MM.1S (cell line): ENCODE data around the gene EPB41.
"Not testable (repeated sequence)": the region's sequence is repeated elsewhere in the genome, so short reads cannot be mapped to it uniquely, and the experiment has no call there.

Experiments
- DNase-seq: peaks from one replicate; pipeline ENCODE4 v3.0.0-alpha.2; 2015
- H2AFZ ChIP-seq: fragments of 300-600 bp; sonication (generic); 2 replicates; pipeline ENCODE4 v1.6.0; 2016; ENCODE audit warnings: antibody characterized with exemption, low read length
- H3F3A ChIP-seq: fragments of 300-600 bp; sonication (generic); 2 replicates; pipeline ENCODE4 v1.6.1; 2016; ENCODE audit warnings: mild to moderate bottlenecking, antibody characterized with exemption, low read length, moderate library complexity, mixed read lengths; ENCODE audit not compliant: insufficient read depth
- H3K27ac ChIP-seq: fragments of 300-600 bp; sonication (generic); 2 replicates; pipeline ENCODE4 v1.5.1; 2016; ENCODE audit warnings: mild to moderate bottlenecking, low read length
- H3K27me3 ChIP-seq: fragments of 300-600 bp; sonication (generic); replicated peaks from 2 replicates; pipeline ENCODE4 v1.6.0; 2016; ENCODE audit warnings: low read length; ENCODE audit not compliant: insufficient read depth
- H3K36me3 ChIP-seq: fragments of 300-600 bp; sonication (generic); replicated peaks from 2 replicates; pipeline ENCODE4 v1.6.1; 2016; ENCODE audit warnings: mild to moderate bottlenecking, low read length, mixed read lengths; ENCODE audit not compliant: insufficient read depth
- H3K4me1 ChIP-seq: fragments of 300-600 bp; sonication (generic); 2 replicates; pipeline ENCODE4 v1.6.1; 2016; ENCODE audit warnings: low read length, mixed read lengths
- H3K4me2 ChIP-seq: fragments of 300-600 bp; sonication (generic); 2 replicates; pipeline ENCODE4 v1.6.0; 2016; ENCODE audit warnings: low read depth, low read length
- H3K4me3 ChIP-seq: fragments of 300-600 bp; sonication (generic); 2 replicates; pipeline ENCODE4 v1.5.1; 2016; ENCODE audit warnings: low read length, mixed read lengths
- H3K79me2 ChIP-seq: fragments of 300-600 bp; sonication (generic); 2 replicates; pipeline ENCODE4 v1.6.1; 2016; ENCODE audit warnings: mixed run types, low read length, mixed read lengths
- H3K9ac ChIP-seq: fragments of 300-600 bp; sonication (generic); 2 replicates; pipeline ENCODE4 v1.6.1; 2016; ENCODE audit warnings: low read length, mixed read lengths
- H3K9me2 ChIP-seq: fragments of 300-600 bp; sonication (generic); replicated peaks from 2 replicates; pipeline ENCODE4 v1.6.1; 2016; ENCODE audit warnings: mild to moderate bottlenecking, low read length, mixed read lengths; ENCODE audit not compliant: insufficient read depth
- H3K9me3 ChIP-seq: fragments of 300-600 bp; sonication (generic); replicated peaks from 2 replicates; pipeline ENCODE4 v1.6.1; 2016; ENCODE audit warnings: mild to moderate bottlenecking, low read length, mixed read lengths; ENCODE audit not compliant: insufficient read depth
- H4K20me1 ChIP-seq: fragments of 300-600 bp; sonication (generic); 2 replicates; pipeline ENCODE4 v1.6.1; 2016; ENCODE audit warnings: mild to moderate bottlenecking, low read length, moderate library complexity, mixed read lengths; ENCODE audit not compliant: insufficient read depth
- CTCF ChIP-seq: fragments of 300-600 bp; sonication (generic); IDR thresholded peaks from 2 replicates; pipeline ENCODE4 v1.5.1; 2016; ENCODE audit warnings: antibody characterized with exemption, low read length, mixed read lengths
- EZH2 ChIP-seq: fragments of 300-600 bp; sonication (generic); optimal IDR thresholded peaks from 2 replicates; pipeline ENCODE3; 2017; ENCODE audit warnings: low read depth, mild to moderate bottlenecking, antibody characterized with exemption, low read length, mixed read lengths
- EZH2phosphoT487 ChIP-seq: fragments of 300-600 bp; sonication (generic); IDR thresholded peaks from 2 replicates; pipeline ENCODE4 v1.6.1; 2018; ENCODE audit warnings: antibody characterized with exemption, low read length

Gene EPB41

GRCh38 chr1:29064064-29064463 is 149.7 kb downstream of the EPB41 start:
- Histone ChIP-seq H3K27me3 (no peaks in the 10 kb centered on the region), H3K9me2 (no peaks in the 10 kb centered on the region), H3K4me3 (no peak overlapping the region), H3K27ac (no peak overlapping the region), H3K79me2 (no peaks in the 10 kb centered on the region), H3F3A (no peaks in the 10 kb centered on the region), H4K20me1 (no peaks in the 10 kb centered on the region), H3K4me1 (no peaks in the 10 kb centered on the region), H3K9ac (no peak overlapping the region), H3K9me3 (no peaks in the 10 kb centered on the region), H2AFZ (no peak overlapping the region), H3K36me3 (no peaks in the 10 kb centered on the region), H3K4me2 (no peak overlapping the region)
- DNase-seq, result no peak
- TF ChIP-seq EZH2phosphoT487 (no peak), CTCF (no peak), EZH2 (no peak)

- no peak overlapping the region for H3K9ac ChIP-seq
- no peaks in the 10 kb centered on the region for H3K27me3 ChIP-seq
- no peak overlapping the region for H3K4me3 ChIP-seq
- no peaks in the 10 kb centered on the region for H4K20me1 ChIP-seq
- no peaks in the 10 kb centered on the region for H3K4me1 ChIP-seq
- no peaks in the 10 kb centered on the region for H3K36me3 ChIP-seq
- H3K4me2 ChIP-seq, result no peak overlapping the region
- H3K79me2 ChIP-seq, result no peaks in the 10 kb centered on the region
- TF ChIP-seq EZH2phosphoT487 (no peak), EZH2 (no peak), CTCF (no peak)
- no peak for DNase-seq
- H3K27ac ChIP-seq, result no peak overlapping the region
- H3K9me3 ChIP-seq, result no peaks in the 10 kb centered on the region
- H3K9me2 ChIP-seq, result no peaks in the 10 kb centered on the region
- H3F3A ChIP-seq, result no peaks in the 10 kb centered on the region
- H2AFZ ChIP-seq, result no peak overlapping the region
Observed at GRCh38 chr1:29077155-29077554, 162.8 kb downstream of the EPB41 start.

DNA sequence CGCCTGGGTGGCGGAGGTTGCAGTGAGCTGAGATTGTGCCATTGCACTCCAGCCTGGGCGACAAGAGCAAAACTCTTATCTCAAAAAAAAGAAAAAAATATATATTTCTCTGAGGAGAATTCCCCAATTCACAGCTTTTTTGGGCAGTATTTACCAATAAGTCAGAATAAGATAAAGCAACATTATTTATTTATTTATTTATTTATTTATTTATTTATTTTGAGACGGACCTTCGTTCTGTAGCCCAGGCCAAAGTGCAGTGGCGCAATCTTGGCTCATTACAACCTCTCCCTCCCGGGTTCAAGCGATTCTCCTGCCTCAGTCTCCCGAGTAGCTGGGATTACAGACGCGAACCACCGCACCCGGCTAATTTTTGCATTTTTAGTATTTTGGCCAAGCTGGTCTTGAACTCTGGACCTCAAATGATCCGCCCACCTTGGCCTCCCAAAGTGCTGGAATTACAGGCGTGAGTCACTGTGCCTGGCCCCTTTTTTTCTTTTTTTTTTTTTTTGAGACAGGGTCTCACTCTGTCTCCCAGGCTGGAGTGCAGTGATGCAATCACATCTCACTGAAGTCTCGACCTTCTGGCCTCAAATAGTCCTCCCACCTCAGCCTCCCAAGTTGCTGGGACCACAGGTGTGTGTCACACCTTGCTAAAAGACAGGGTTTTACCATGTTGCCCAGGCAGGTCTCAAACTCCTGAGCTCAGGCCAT is 165.7 kb downstream of the EPB41 start:
- not testable (repeated sequence) for H3K27me3 ChIP-seq, H3K4me3 ChIP-seq, H2AFZ ChIP-seq, H4K20me1 ChIP-seq, DNase-seq, H3K27ac ChIP-seq, H3F3A ChIP-seq, H3K4me2 ChIP-seq, H3K9me2 ChIP-seq, H3K4me1 ChIP-seq, H3K79me2 ChIP-seq, H3K9me3 ChIP-seq, H3K9ac ChIP-seq, H3K36me3 ChIP-seq

DNA sequence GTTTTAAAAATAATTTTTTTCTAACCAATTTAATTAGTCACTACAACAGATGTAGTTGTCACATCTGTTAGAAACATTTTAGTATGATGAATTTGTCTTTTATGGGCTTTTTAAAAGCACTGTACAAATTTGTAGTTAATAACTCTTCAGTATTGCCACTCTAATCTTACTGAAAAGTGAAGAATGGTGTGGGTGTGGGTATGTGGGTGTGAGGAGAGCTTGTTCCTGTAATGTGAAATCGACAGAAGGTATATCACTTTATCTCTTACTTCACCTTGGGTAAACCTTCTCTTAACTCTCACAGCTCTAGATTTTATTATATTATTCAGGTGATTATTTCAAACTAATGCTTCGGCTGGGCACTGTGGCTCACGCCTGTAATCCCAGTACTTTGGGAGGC is 166.8 kb downstream of the EPB41 start:
- Histone ChIP-seq H3K27me3 (no peaks in the 10 kb centered on the region), H3K4me2 (no peak overlapping the region), H3K4me1 (no peaks in the 10 kb centered on the region), H3K79me2 (no peaks in the 10 kb centered on the region), H3F3A (no peaks in the 10 kb centered on the region), H3K36me3 (no peaks in the 10 kb centered on the region), H3K9me3 (no peaks in the 10 kb centered on the region), H3K9me2 (no peaks in the 10 kb centered on the region), H4K20me1 (no peaks in the 10 kb centered on the region), H2AFZ (no peak overlapping the region), H3K4me3 (no peak overlapping the region), H3K9ac (no peak overlapping the region), H3K27ac (no peak overlapping the region)
- TF ChIP-seq CTCF (no peak), EZH2 (no peak), EZH2phosphoT487 (no peak)
- DNase-seq, result no peak
